Measurements from ENCODE around the gene ASZ1.

ASZ1 gene

GRCh38 chr7:117401293-117402002, 25.8 kb downstream of the ASZ1 start:
- DNase-seq: peak; percentile 60

GRCh38 chr7:117399820-117400422, 27.4 kb downstream of the ASZ1 start:
- no peak for DNase-seq

- no peak for DNase-seq
Observed at GRCh38 chr7:117395743-117396142, 31.6 kb downstream of the ASZ1 start.

- no peak for DNase-seq
Observed at GRCh38 chr7:117393781-117394180, 33.5 kb downstream of the ASZ1 start.

GRCh38 chr7:117389871-117390270, 37.4 kb downstream of the ASZ1 start:
- DNase-seq: no peak

GRCh38 chr7:117386110-117386706, 41.1 kb downstream of the ASZ1 start:
- DNase-seq: no peak

GRCh38 chr7:117385363-117386109, 41.8 kb downstream of the ASZ1 start:
- DNase-seq: no peak

- no peak for DNase-seq
Observed at GRCh38 chr7:117384688-117385362, 42.5 kb downstream of the ASZ1 start.

GRCh38 chr7:117383483-117384189, 43.7 kb downstream of the ASZ1 start:
- DNase-seq: no peak

GRCh38 chr7:117383046-117383445, 44.2 kb downstream of the ASZ1 start:
- DNase-seq: no peak

- DNase-seq: no peak
Observed at GRCh38 chr7:117381362-117381761, 45.9 kb downstream of the ASZ1 start.

- no peak for DNase-seq
Observed at GRCh38 chr7:117375380-117375779, 51.9 kb downstream of the ASZ1 start.

- no peak for DNase-seq
Observed at GRCh38 chr7:117372073-117372472, 55.2 kb downstream of the ASZ1 start.

GRCh38 chr7:117364339-117365080, 62.8 kb downstream of the ASZ1 start:
- no peak for DNase-seq

- DNase-seq: no peak
Observed at GRCh38 chr7:117362294-117362888, 64.9 kb downstream of the ASZ1 start.

- peak; percentile 54 for DNase-seq
Observed at GRCh38 chr7:117350027-117350426, 77.3 kb downstream of the ASZ1 start.

GRCh38 chr7:117349570-117349969, 77.7 kb downstream of the ASZ1 start:
- no peak for DNase-seq

GRCh38 chr7:117347962-117348672, 79.2 kb downstream of the ASZ1 start:
- no peak for DNase-seq

- no peak for DNase-seq
Observed at GRCh38 chr7:117347480-117347879, 79.8 kb downstream of the ASZ1 start.

GRCh38 chr7:117346161-117346560, 81.1 kb downstream of the ASZ1 start:
- DNase-seq: no peak

GRCh38 chr7:117338020-117338419, 89.3 kb downstream of the ASZ1 start:
- DNase-seq: no peak
